HCT116 (cell line): ENCODE data around the gene DCUN1D2. TPM values are rescaled to one million over a fixed set of nuclear protein-coding genes. Genes with fewer than 3 reads are reported as not detected.

ENCODE experiments used
- ATAC-seq: fragments of 200-7000 bp; cut with Tn5 transposase; 2 replicates; pipeline ENCODE4 v1.9.1; 2020; ENCODE audit warnings: mild to moderate bottlenecking, moderate library complexity
- BruUV-seq: library from RNA; stranded (reverse); fragments of 400-500 nt; replicated peaks from 2 replicates; lab custom pipeline; 2021; lab: Mats Ljungman, UMichigan
- CTCF ChIA-PET: fragments of 300-600 bp; sonication (Branson Sonifier 250); formaldehyde crosslinking; loops from one replicate; lab custom pipeline; 2021; ENCODE audit warnings: antibody characterized with exemption; lab: Charles Lee
- POLR2A ChIA-PET: fragments of 300-600, 350-600 bp; sonication (Branson Sonifier 250); formaldehyde crosslinking; loops from one replicate; lab custom pipeline; 2021; ENCODE audit warnings: antibody characterized with exemption; lab: Charles Lee
- RAD21 ChIA-PET, 2 experiments: fragments of 300-600 bp; sonication (Branson Sonifier 250); formaldehyde crosslinking; loops; one replicate each; lab custom pipeline; 2023; ENCODE audit warnings: low total read pairs in 2 of 2; ENCODE audit not compliant: uncharacterized antibody in 2 of 2, unreplicated experiment in 2 of 2, low non-redundant PET in 1 of 2; lab: Charles Lee
- DNase-seq: peaks from one replicate; pipeline ENCODE4 v3.0.0-alpha.2; 2010; ENCODE audit warnings: low read depth, low spot score
- H2AFZ ChIP-seq: fragments of 200-600 bp; shearing (Covaris generic), sonication (generic); 2 replicates; pipeline ENCODE4 v1.6.1; 2017; ENCODE audit warnings: low read depth, mixed run types, mixed read lengths, antibody characterized with exemption, low read length; ENCODE audit not compliant: poor library complexity, severe bottlenecking
- H3K27ac ChIP-seq: 2 replicates; pipeline ENCODE4 v1.5.1; 2012; ENCODE audit warnings: low read depth, low read length
- H3K27me3 ChIP-seq: fragments of 200-600 bp; sonication (generic); 2 replicates; pipeline ENCODE4 v1.6.1; 2016; ENCODE audit warnings: mixed run types, low read length, mixed read lengths; ENCODE audit not compliant: insufficient read depth
- H3K36me3 ChIP-seq, 2 experiments: fragments of 200-500 bp in 1 of 2; fragments of 200-600 bp in 1 of 2; sonication (Bioruptor generic) in 1 of 2; sonication (generic) in 1 of 2; 2 replicates each; pipeline versions ENCODE4 v1.5.1 to v1.6.1; 2014 to 2016; ENCODE audit warnings: low read length in 2 of 2, inconsistent platforms in 1 of 2, mixed read lengths in 1 of 2, mixed run types in 1 of 2; ENCODE audit not compliant: insufficient read depth in 2 of 2, control insufficient read depth in 1 of 2
- H3K4me1 ChIP-seq, 2 experiments: fragments of 200-600 bp in 1 of 2; sonication (generic) in 1 of 2; 2 replicates each; pipeline versions ENCODE4 v1.5.1 to v1.6.1; 2012 to 2017; ENCODE audit warnings: low read length in 2 of 2, inconsistent platforms in 1 of 2, mild to moderate bottlenecking in 1 of 2, mixed read lengths in 1 of 2, mixed run types in 1 of 2, moderate library complexity in 1 of 2; ENCODE audit not compliant: insufficient read depth in 2 of 2, control insufficient read depth in 1 of 2
- H3K4me2 ChIP-seq: fragments of 200-600 bp; sonication (generic); 2 replicates; pipeline ENCODE4 v1.6.1; 2017; ENCODE audit warnings: mixed run types, low read length, mixed read lengths
- H3K4me3 ChIP-seq, 2 experiments: fragments of 200-600 bp in 1 of 2; sonication (generic) in 1 of 2; replicated peaks in 1 of 2; 2 replicates each; pipeline ENCODE4 v1.5.1; 2011 to 2016; ENCODE audit warnings: low read length in 2 of 2, control low read depth in 1 of 2, low read depth in 1 of 2, mild to moderate bottlenecking in 1 of 2, mixed read lengths in 1 of 2, mixed run types in 1 of 2
- H3K79me2 ChIP-seq: fragments of 200-600 bp; sonication (generic); 2 replicates; pipeline ENCODE4 v1.6.1; 2017; ENCODE audit warnings: mild to moderate bottlenecking, mixed run types, low read length, moderate library complexity, mixed read lengths; ENCODE audit not compliant: insufficient read depth
- H3K9ac ChIP-seq: fragments of 200-600 bp; sonication (generic); 2 replicates; pipeline ENCODE4 v1.6.1; 2016; ENCODE audit warnings: low read length, mixed read lengths
- H3K9me2 ChIP-seq: fragments of 200-600 bp; sonication (generic), shearing (Covaris generic); 2 replicates; pipeline ENCODE4 v1.6.1; 2017; ENCODE audit warnings: mixed run types, mild to moderate bottlenecking, moderate library complexity; ENCODE audit not compliant: insufficient read depth
- H3K9me3 ChIP-seq, 2 experiments: fragments of 200-500 bp in 1 of 2; fragments of 200-600 bp in 1 of 2; sonication (Bioruptor generic) in 1 of 2; sonication (generic) in 1 of 2; 2 replicates each; pipeline ENCODE4 v1.6.1; 2014 to 2017; ENCODE audit warnings: low read length in 2 of 2, mixed read lengths in 2 of 2, inconsistent platforms in 1 of 2, low read depth in 1 of 2, mild to moderate bottlenecking in 1 of 2, mixed run types in 1 of 2, moderate library complexity in 1 of 2; ENCODE audit not compliant: control insufficient read depth in 1 of 2, insufficient read depth in 1 of 2
- H4K20me1 ChIP-seq: fragments of 200-600 bp; sonication (generic), shearing (Covaris generic); 2 replicates; pipeline ENCODE4 v1.6.1; 2017; ENCODE audit warnings: mixed run types, mild to moderate bottlenecking, moderate library complexity; ENCODE audit not compliant: insufficient read depth
- ATF3 ChIP-seq: IDR thresholded peaks from 2 replicates; pipeline ENCODE4 v1.6.1; 2012
- CEBPB ChIP-seq: IDR thresholded peaks from 2 replicates; pipeline ENCODE4 v1.6.1; 2012; ENCODE audit warnings: low read depth
- CTCF ChIP-seq, 3 experiments: fragments of 200-600 bp in 1 of 3; sonication (generic) in 1 of 3; IDR thresholded peaks in 2 of 3; conservative IDR thresholded peaks in 1 of 3; 2 replicates each; pipeline ENCODE4 v1.5.1; 2012 to 2017; ENCODE audit warnings: low read depth in 2 of 3, low read length in 2 of 3, antibody characterized with exemption in 1 of 3, borderline replicate concordance in 1 of 3, control low read depth in 1 of 3, mild to moderate bottlenecking in 1 of 3, mixed read lengths in 1 of 3, mixed run types in 1 of 3, moderate library complexity in 1 of 3; ENCODE audit not compliant: insufficient read depth in 1 of 3
- EGR1 ChIP-seq: IDR thresholded peaks from 2 replicates; pipeline ENCODE4 v1.6.1; 2012; ENCODE audit warnings: low read depth
- ELF1 ChIP-seq: IDR thresholded peaks from 2 replicates; pipeline ENCODE4 v1.6.1; 2012; ENCODE audit warnings: low read depth, borderline replicate concordance
- EZH2 ChIP-seq: fragments of 200-600 bp; sonication (generic); IDR thresholded peaks from 2 replicates; pipeline ENCODE4 v1.6.1; 2017; ENCODE audit warnings: antibody characterized with exemption, mixed run types
- EZH2phosphoT487 ChIP-seq: fragments of 200-600 bp; IDR thresholded peaks from 2 replicates; pipeline ENCODE4 v1.6.1; 2018; ENCODE audit warnings: antibody characterized with exemption, borderline replicate concordance
- FOSL1 ChIP-seq: IDR thresholded peaks from 2 replicates; pipeline ENCODE4 v1.6.1; 2012; ENCODE audit warnings: low read depth
- JUND ChIP-seq: IDR thresholded peaks from 2 replicates; pipeline ENCODE4 v1.6.1; 2012
- POLR2A ChIP-seq: IDR thresholded peaks from 2 replicates; pipeline ENCODE4 v1.7.0; 2011; ENCODE audit warnings: borderline replicate concordance; ENCODE audit not compliant: insufficient read depth, insufficient read length; ENCODE audit errors: extremely low read depth
- RAD21 ChIP-seq: IDR thresholded peaks from 2 replicates; pipeline ENCODE4 v1.6.1; 2012; ENCODE audit warnings: low read depth, mild to moderate bottlenecking
- REST ChIP-seq: IDR thresholded peaks from 2 replicates; pipeline ENCODE4 v1.6.1; 2012; ENCODE audit warnings: low read depth
- SIN3A ChIP-seq: IDR thresholded peaks from 2 replicates; pipeline ENCODE4 v1.6.1; 2012; ENCODE audit warnings: low read depth
- SP1 ChIP-seq: IDR thresholded peaks from 2 replicates; pipeline ENCODE4 v1.6.1; 2012; ENCODE audit warnings: low read depth
- SRF ChIP-seq: IDR thresholded peaks from 2 replicates; pipeline ENCODE4 v1.6.1; 2012; ENCODE audit warnings: low read depth
- TCF7L2 ChIP-seq: IDR thresholded peaks from 2 replicates; pipeline ENCODE4 v1.7.0; 2011; ENCODE audit warnings: borderline replicate concordance, inconsistent platforms; ENCODE audit not compliant: insufficient read depth, insufficient read length; ENCODE audit errors: extremely low read depth
- YY1 ChIP-seq: IDR thresholded peaks from 2 replicates; pipeline ENCODE4 v1.6.1; 2011; ENCODE audit warnings: low read length, low read depth, moderate library complexity, mild to moderate bottlenecking; ENCODE audit not compliant: insufficient replicate concordance; ENCODE audit errors: extremely low read depth
- ZFX ChIP-seq: fragments of 450-650 bp; IDR thresholded peaks from 2 replicates; pipeline ENCODE4 v1.6.1; 2017
- ZNF274 ChIP-seq: fragments of 200-500 bp; sonication (Bioruptor generic); IDR thresholded peaks from 2 replicates; pipeline ENCODE4 v1.6.1; 2014; ENCODE audit warnings: mild to moderate bottlenecking, low read depth, low read length, inconsistent platforms
- intact Hi-C: fragments of 100-400 bp; cut with micrococcal nuclease; formaldehyde crosslinking; loops from 2 replicates; pipeline ENCODE4 v1.10.0; 2022
- total RNA-seq: library from RNA; stranded (reverse); gene quantifications from one replicate; pipeline ENCODE4 v1.2.1, GENCODE V29; 2021; ENCODE audit not compliant: unreplicated experiment

Gene DCUN1D2
- total RNA-seq, 1 experiment from 2014 or later: 25.4 TPM

DNA sequence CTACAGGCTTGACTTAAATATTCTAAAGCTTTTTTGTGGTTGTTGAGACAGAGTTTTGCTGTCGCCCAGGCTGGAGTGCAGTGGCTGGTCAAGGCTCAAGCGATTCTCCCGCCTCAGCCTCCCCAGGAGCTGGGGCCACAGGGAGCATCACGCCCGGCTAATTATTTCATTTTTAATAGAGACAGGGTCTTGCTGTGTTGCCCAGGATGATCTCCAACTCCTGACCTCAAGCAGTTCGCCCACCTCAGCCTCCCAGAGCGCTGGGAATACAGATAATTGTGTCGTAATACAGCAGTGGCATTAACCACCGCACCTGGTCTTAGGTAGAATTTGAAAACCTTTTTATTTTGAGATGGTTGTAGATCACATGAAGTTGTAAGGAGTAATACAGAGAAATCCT lies 1.5 kb upstream of the DCUN1D2 start:
- Histone ChIP-seq H3K36me3 (peaks cover 16 to 18% of the 10 kb centered on the region in 2 experiments; a peak in 3 of 4 replicates), H3K27me3 (no peaks in the 10 kb centered on the region), H3K9me2 (no peaks in the 10 kb centered on the region), H3K4me3 (peak overlapping the region; percentile 74 to 87), H3K79me2 (peaks cover 87% of the 10 kb centered on the region), H3K4me1 (peaks cover 25 to 38% of the 10 kb centered on the region in 2 experiments), H3K4me2 (peak overlapping the region; percentile 97), H3K9ac (peak overlapping the region; percentile 84), H3K9me3 (no peaks in the 10 kb centered on the region), H3K27ac (peak overlapping the region; percentile 84), H2AFZ (no peak overlapping the region), H4K20me1 (peaks cover 13% of the 10 kb centered on the region; the same call in 1 of the 2 replicates)
- DNase-seq (no peak), ATAC-seq (no peak)
- intact Hi-C loops: no loop called here
- RAD21 ChIA-PET: no interaction called here
- no TSS peak for BruUV-seq
- CTCF ChIA-PET: no interaction called here
- POLR2A ChIA-PET: no interaction called here
- no peak for TF ChIP-seq FOSL1
- TF ChIP-seq EZH2phosphoT487: no peak
- TF ChIP-seq YY1: no peak
- no peak for TF ChIP-seq ELF1
- TF ChIP-seq SP1: no peak
- TF ChIP-seq ATF3: no peak
- TF ChIP-seq EGR1: no peak
- TF ChIP-seq TCF7L2: no peak
- no peak for TF ChIP-seq POLR2A
- no peak for TF ChIP-seq JUND
- no peak for TF ChIP-seq REST
- no peak for TF ChIP-seq CEBPB
- no peak for TF ChIP-seq RAD21
- no peak for TF ChIP-seq CTCF (IDR thresholded peaks at IDR 0.05 in 2 of 3, conservative IDR thresholded peaks at IDR 0.05 in 1 of 3; ENCODE audit: borderline replicate concordance in 1 of 3, insufficient read depth in 1 of 3, low read depth in 2 of 3, low read length in 2 of 3)
- no peak for TF ChIP-seq ZNF274
- TF ChIP-seq SIN3A: no peak
- no peak for TF ChIP-seq SRF
- no peak for TF ChIP-seq ZFX
- no peak for TF ChIP-seq EZH2
